MV-4-11 (cell line): ENCODE data around the gene UBL7.

ENCODE experiments used
- DNase-seq: peaks from one replicate; lab custom pipeline; 2025; lab: John Stamatoyannopoulos, UW

UBL7 gene

GRCh38 chr15:74408385-74408784 lies 52.6 kb downstream of the UBL7 start:
- no peak for DNase-seq

GRCh38 chr15:74406992-74407705 lies 53.8 kb downstream of the UBL7 start:
- DNase-seq, result peak; percentile 53

GRCh38 chr15:74406517-74406916 lies 54.4 kb downstream of the UBL7 start:
- DNase-seq, result no peak

GRCh38 chr15:74405823-74406222 lies 55.1 kb downstream of the UBL7 start:
- no peak for DNase-seq

- peak; percentile 84 for DNase-seq
These were observed 56.9 kb downstream of the UBL7 start for GRCh38 chr15:74403991-74404563.

- DNase-seq, result no peak
These were observed 57.4 kb downstream of the UBL7 start for GRCh38 chr15:74403588-74403919.

- peak; percentile 73 for DNase-seq
These were observed 57.9 kb downstream of the UBL7 start for GRCh38 chr15:74402873-74403587.

GRCh38 chr15:74402337-74402841 lies 58.6 kb downstream of the UBL7 start:
- DNase-seq, result no peak

GRCh38 chr15:74400915-74401757 lies 59.8 kb downstream of the UBL7 start:
- no peak for DNase-seq

- no peak for DNase-seq
These were observed 60.6 kb downstream of the UBL7 start for GRCh38 chr15:74400313-74400860.

GRCh38 chr15:74399511-74400312 lies 61.2 kb downstream of the UBL7 start:
- peak; percentile 39 for DNase-seq

GRCh38 chr15:74399100-74399499 lies 61.9 kb downstream of the UBL7 start:
- peak; percentile 44 for DNase-seq

GRCh38 chr15:74398183-74398582 lies 62.8 kb downstream of the UBL7 start:
- DNase-seq, result peak; percentile 36

GRCh38 chr15:74397239-74398068 lies 63.5 kb downstream of the UBL7 start:
- peak; percentile 61 for DNase-seq

GRCh38 chr15:74396445-74397238 lies 64.3 kb downstream of the UBL7 start:
- peak; percentile 93 for DNase-seq

GRCh38 chr15:74396146-74396438 lies 64.9 kb downstream of the UBL7 start:
- no peak for DNase-seq
